GM06990 (cell line): ENCODE results near the gene SLC39A13.

ENCODE experiments used
- DNase-seq: peaks from one replicate; pipeline ENCODE4 v3.0.0-alpha.2; 2011; ENCODE audit not compliant: insufficient read length; ENCODE audit errors: extremely low read depth
- H3K27me3 ChIP-seq: replicated peaks from 2 replicates; pipeline ENCODE4 v1.6.0; 2011; ENCODE audit warnings: low read length; ENCODE audit not compliant: control insufficient read depth, insufficient read depth
- H3K36me3 ChIP-seq: 2 replicates; pipeline ENCODE4 v1.5.1; 2011; ENCODE audit warnings: low read length; ENCODE audit not compliant: control insufficient read depth, insufficient read depth
- H3K4me3 ChIP-seq: replicated peaks from 2 replicates; pipeline ENCODE4 v1.5.1; 2011; ENCODE audit warnings: low read depth, mild to moderate bottlenecking, control low read depth, low read length
- CTCF ChIP-seq: IDR thresholded peaks from 2 replicates; pipeline ENCODE4 v1.5.1; 2011; ENCODE audit warnings: low read length, control low read depth, mild to moderate bottlenecking, inconsistent platforms; ENCODE audit not compliant: insufficient read depth, poor library complexity, severe bottlenecking

SLC39A13 gene

GRCh38 chr11:47417712-47418111, 9.3 kb downstream of the SLC39A13 start:
- H3K4me3 ChIP-seq = no peak overlapping the region
- DNase-seq = no peak
- H3K36me3 ChIP-seq = peaks cover 40% of the 10 kb centered on the region
- H3K27me3 ChIP-seq = no peaks in the 10 kb centered on the region
- TF ChIP-seq CTCF = no peak

- no peak for DNase-seq
- Histone ChIP-seq H3K27me3 (no peaks in the 10 kb centered on the region), H3K4me3 (no peak overlapping the region), H3K36me3 (peaks cover 43% of the 10 kb centered on the region)
- TF ChIP-seq CTCF = no peak
Observed at GRCh38 chr11:47418454-47419259, 10.3 kb downstream of the SLC39A13 start.

- TF ChIP-seq CTCF = no peak
- H3K27me3 ChIP-seq = no peaks in the 10 kb centered on the region
- no peak for DNase-seq
- peak overlapping the region; percentile 94 for H3K4me3 ChIP-seq
- peaks cover 26% of the 10 kb centered on the region for H3K36me3 ChIP-seq
Observed at GRCh38 chr11:47425611-47426010, 17.2 kb downstream of the SLC39A13 start.

GRCh38 chr11:47426062-47426956, 17.9 kb downstream of the SLC39A13 start, which contains the start of gene PSMC3:
PSMC3 (minus strand) TSS chr11:47426439; CDS start chr11:47426279, 160 bp downstream.
- Histone ChIP-seq H3K27me3 (no peaks in the 10 kb centered on the region), H3K36me3 (peaks cover 23% of the 10 kb centered on the region), H3K4me3 (peak within 1 kb of the TSS; percentile 94)
- DNase-seq = peak; percentile 96
- no peak for TF ChIP-seq CTCF

GRCh38 chr11:47430524-47430923, 22.1 kb downstream of the SLC39A13 start:
- H3K4me3 ChIP-seq = no peak overlapping the region
- TF ChIP-seq CTCF = no peak
- no peaks in the 10 kb centered on the region for H3K27me3 ChIP-seq
- no peaks in the 10 kb centered on the region for H3K36me3 ChIP-seq
- no peak for DNase-seq
